ENCODE data around the gene UBL7.

The UBL7 gene

DNA sequence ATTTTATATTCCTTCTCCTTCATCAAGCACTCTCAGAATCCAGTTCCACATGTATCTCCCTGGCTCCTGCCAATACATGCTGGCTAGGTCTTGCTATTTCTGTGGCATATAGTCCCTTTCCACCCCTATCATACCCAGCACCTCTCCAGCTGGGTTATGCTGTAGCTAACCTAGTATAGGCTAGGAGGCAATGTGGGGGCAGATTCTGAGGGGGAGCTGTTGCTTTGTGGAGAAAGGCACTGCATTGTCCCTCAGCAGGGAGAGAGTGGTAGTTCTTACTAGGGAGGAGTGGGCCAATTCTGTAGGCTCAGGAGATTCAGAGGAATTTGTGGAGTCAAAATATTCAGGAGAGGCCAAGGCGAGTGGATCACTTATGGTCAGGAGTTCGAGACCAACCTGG lies 39.4 kb upstream of the UBL7 start:
- no peak overlapping the region for H3K9ac ChIP-seq (ENCODE audit: low read length)
- H3F3A ChIP-seq (ENCODE audit: insufficient read depth, low read length) = no peaks in the 10 kb centered on the region
- no peaks in the 10 kb centered on the region for H4K20me1 ChIP-seq (ENCODE audit: insufficient read depth, low read length)
- H3K36me3 ChIP-seq (ENCODE audit: insufficient read depth, low read length) = no peaks in the 10 kb centered on the region
- H3K4me3 ChIP-seq (ENCODE audit: low read depth, low read length, poor library complexity, severe bottlenecking) = no peak overlapping the region
- H3K9me2 ChIP-seq (ENCODE audit: low read depth, low read length) = no peaks in the 10 kb centered on the region
- H3K27ac ChIP-seq (ENCODE audit: low read depth, low read length, poor library complexity, severe bottlenecking) = no peak overlapping the region
- no peaks in the 10 kb centered on the region for H3K79me2 ChIP-seq (ENCODE audit: insufficient read depth, low read length)
- no peaks in the 10 kb centered on the region for H3K4me1 ChIP-seq (ENCODE audit: insufficient read depth, low read length, severe bottlenecking)
- H3K9me3 ChIP-seq (ENCODE audit: low read length) = no peaks in the 10 kb centered on the region
- TF ChIP-seq CTCF (IDR thresholded peaks at IDR 0.05; ENCODE audit: low read length) = no peak
- no peak for TF ChIP-seq EZH2 (IDR thresholded peaks at IDR 0.05; ENCODE audit: borderline replicate concordance, low read length)
- no peak overlapping the region for H3K4me2 ChIP-seq (ENCODE audit: low read length)
- H3K27me3 ChIP-seq (ENCODE audit: insufficient read depth, low read length) = no peaks in the 10 kb centered on the region
- no peak overlapping the region for H2AFZ ChIP-seq (ENCODE audit: low read length)

GRCh38 chr15:74499366-74499765 lies 38.4 kb upstream of the UBL7 start:
- H3K79me2 ChIP-seq (ENCODE audit: insufficient read depth, low read length) = no peaks in the 10 kb centered on the region
- H3K9ac ChIP-seq (ENCODE audit: low read length) = no peak overlapping the region
- H3K27me3 ChIP-seq (ENCODE audit: insufficient read depth, low read length) = no peaks in the 10 kb centered on the region
- H3K4me3 ChIP-seq (ENCODE audit: low read depth, low read length, poor library complexity, severe bottlenecking) = no peak overlapping the region
- no peaks in the 10 kb centered on the region for H4K20me1 ChIP-seq (ENCODE audit: insufficient read depth, low read length)
- H2AFZ ChIP-seq (ENCODE audit: low read length) = no peak overlapping the region
- TF ChIP-seq CTCF (IDR thresholded peaks at IDR 0.05; ENCODE audit: low read length) (no peak), EZH2 (IDR thresholded peaks at IDR 0.05; ENCODE audit: borderline replicate concordance, low read length) (no peak)
- H3F3A ChIP-seq (ENCODE audit: insufficient read depth, low read length) = no peaks in the 10 kb centered on the region
- no peak overlapping the region for H3K4me2 ChIP-seq (ENCODE audit: low read length)
- H3K9me3 ChIP-seq (ENCODE audit: low read length) = no peaks in the 10 kb centered on the region
- no peaks in the 10 kb centered on the region for H3K9me2 ChIP-seq (ENCODE audit: low read depth, low read length)
- H3K36me3 ChIP-seq (ENCODE audit: insufficient read depth, low read length) = no peaks in the 10 kb centered on the region
- no peak overlapping the region for H3K27ac ChIP-seq (ENCODE audit: low read depth, low read length, poor library complexity, severe bottlenecking)
- no peaks in the 10 kb centered on the region for H3K4me1 ChIP-seq (ENCODE audit: insufficient read depth, low read length, severe bottlenecking)

- no peak overlapping the region for H3K4me3 ChIP-seq (ENCODE audit: low read depth, low read length, poor library complexity, severe bottlenecking)
- no peaks in the 10 kb centered on the region for H3K36me3 ChIP-seq (ENCODE audit: insufficient read depth, low read length)
- H4K20me1 ChIP-seq (ENCODE audit: insufficient read depth, low read length) = no peaks in the 10 kb centered on the region
- H3K79me2 ChIP-seq (ENCODE audit: insufficient read depth, low read length) = no peaks in the 10 kb centered on the region
- no peak for TF ChIP-seq EZH2 (IDR thresholded peaks at IDR 0.05; ENCODE audit: borderline replicate concordance, low read length)
- TF ChIP-seq CTCF (IDR thresholded peaks at IDR 0.05; ENCODE audit: low read length) = no peak
- no peak overlapping the region for H3K9ac ChIP-seq (ENCODE audit: low read length)
- H3K9me2 ChIP-seq (ENCODE audit: low read depth, low read length) = no peaks in the 10 kb centered on the region
- H3F3A ChIP-seq (ENCODE audit: insufficient read depth, low read length) = no peaks in the 10 kb centered on the region
- no peaks in the 10 kb centered on the region for H3K9me3 ChIP-seq (ENCODE audit: low read length)
- H3K27me3 ChIP-seq (ENCODE audit: insufficient read depth, low read length) = no peaks in the 10 kb centered on the region
- H2AFZ ChIP-seq (ENCODE audit: low read length) = no peak overlapping the region
- no peak overlapping the region for H3K27ac ChIP-seq (ENCODE audit: low read depth, low read length, poor library complexity, severe bottlenecking)
- no peak overlapping the region for H3K4me2 ChIP-seq (ENCODE audit: low read length)
- no peaks in the 10 kb centered on the region for H3K4me1 ChIP-seq (ENCODE audit: insufficient read depth, low read length, severe bottlenecking)
Observed at GRCh38 chr15:74497584-74497983, 36.6 kb upstream of the UBL7 start.

Measured in OCI-LY1 (cell line).